GM13977 (cell line): Measurements from ENCODE around the gene FREM2.

ENCODE experiments used
- DNase-seq: peaks from one replicate; pipeline ENCODE4 v3.0.0; 2012; ENCODE audit warnings: low spot score
- CTCF ChIP-seq: IDR thresholded peaks from 2 replicates; pipeline ENCODE4 v1.5.1; 2012; ENCODE audit warnings: mild to moderate bottlenecking, control low read depth; ENCODE audit not compliant: insufficient read depth; ENCODE audit errors: extremely low read depth, missing control alignments
- in situ Hi-C: fragments of 300-500 bp; cut with MboI; formaldehyde crosslinking; loops from one replicate; pipeline ENCODE4 v1.12.0; 2022; ENCODE audit warnings: low sequenced_read_pairs, low pct_unique_long_range_greater_than_20kb, mixed read lengths, inconsistent platforms; ENCODE audit not compliant: unreplicated experiment

The FREM2 gene

DNA sequence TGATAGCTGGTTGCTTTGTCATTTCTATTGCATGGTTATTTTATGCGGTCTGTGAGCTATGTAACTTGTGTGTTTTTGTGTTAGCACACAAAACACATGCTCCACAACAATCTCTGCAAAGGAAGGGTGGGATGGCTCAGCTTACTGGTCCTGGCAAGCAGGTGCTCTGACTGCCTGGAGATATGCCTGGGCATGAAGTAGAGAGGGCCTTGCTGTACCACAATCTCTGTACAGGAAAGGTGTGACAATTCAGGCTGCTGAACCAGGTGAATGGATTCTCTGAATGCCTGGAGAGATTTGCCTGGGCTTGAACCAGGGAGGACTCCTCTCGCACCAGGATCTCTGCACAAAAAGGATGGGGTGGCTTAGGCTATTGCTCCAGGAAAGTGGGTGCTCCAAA, 234.2 kb downstream of the FREM2 start:
- in situ Hi-C loops, result no loop called here
- DNase-seq, result no peak
- no peak for TF ChIP-seq CTCF

GRCh38 chr13:38922170-38922569, 235.3 kb downstream of the FREM2 start:
- DNase-seq, result no peak
- TF ChIP-seq CTCF, result no peak
- in situ Hi-C loops, result no loop called here

DNA sequence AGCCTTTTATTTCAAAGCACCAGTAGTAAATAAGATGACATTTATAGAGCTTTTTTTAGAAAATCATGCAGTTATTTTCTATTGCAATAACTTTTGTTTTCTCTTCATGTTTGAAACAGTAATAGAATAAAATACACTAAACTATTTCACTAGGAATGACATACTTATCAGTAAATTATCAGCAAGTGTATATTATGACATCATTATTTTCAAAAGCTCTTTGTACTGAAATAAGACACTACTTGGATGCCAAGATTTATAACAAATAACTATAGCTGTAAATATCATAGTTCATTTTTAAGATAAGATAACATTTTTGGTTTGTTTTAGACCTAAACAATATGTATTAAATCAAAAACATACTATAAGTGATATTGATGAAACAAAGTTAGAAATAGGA, 246.9 kb downstream of the FREM2 start:
- in situ Hi-C loops, result no loop called here
- no peak for DNase-seq
- TF ChIP-seq CTCF, result no peak
